IPS DF 19.7 (cell line): ENCODE data around the gene CDIP1.

Source experiments
- DNase-seq: peaks from one replicate; pipeline ENCODE4 v3.0.0-alpha.2; 2013; ENCODE audit warnings: low read depth, low spot score

The CDIP1 gene

DNA sequence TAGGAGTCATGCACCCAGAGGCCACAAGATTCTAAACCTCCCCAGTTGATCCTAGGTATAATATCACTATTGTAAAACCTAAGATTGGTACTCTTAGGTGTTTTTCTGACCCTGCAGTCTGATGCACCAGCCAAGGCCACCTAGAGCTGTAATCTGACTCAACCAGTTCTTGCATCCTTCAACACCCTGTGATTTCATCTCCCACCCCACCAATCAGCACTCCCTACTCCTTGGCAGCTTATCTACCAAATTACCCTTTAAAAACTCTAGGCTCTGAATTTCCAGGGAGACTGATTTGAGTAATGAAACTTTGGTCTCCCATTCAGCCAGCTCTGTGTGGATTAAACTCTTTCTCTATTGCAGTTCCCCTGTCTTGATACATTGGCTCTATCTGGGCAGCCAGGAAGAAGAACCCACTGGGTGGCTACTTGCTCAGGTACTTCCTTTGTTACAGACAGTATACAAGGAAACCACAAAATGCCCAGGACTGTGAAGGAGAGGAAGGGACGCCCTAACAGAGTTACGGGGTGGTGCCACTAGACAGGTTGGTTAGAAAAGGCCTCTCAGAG lies 1.2 kb upstream of the CDIP1 start:
- DNase-seq, result no peak

DNA sequence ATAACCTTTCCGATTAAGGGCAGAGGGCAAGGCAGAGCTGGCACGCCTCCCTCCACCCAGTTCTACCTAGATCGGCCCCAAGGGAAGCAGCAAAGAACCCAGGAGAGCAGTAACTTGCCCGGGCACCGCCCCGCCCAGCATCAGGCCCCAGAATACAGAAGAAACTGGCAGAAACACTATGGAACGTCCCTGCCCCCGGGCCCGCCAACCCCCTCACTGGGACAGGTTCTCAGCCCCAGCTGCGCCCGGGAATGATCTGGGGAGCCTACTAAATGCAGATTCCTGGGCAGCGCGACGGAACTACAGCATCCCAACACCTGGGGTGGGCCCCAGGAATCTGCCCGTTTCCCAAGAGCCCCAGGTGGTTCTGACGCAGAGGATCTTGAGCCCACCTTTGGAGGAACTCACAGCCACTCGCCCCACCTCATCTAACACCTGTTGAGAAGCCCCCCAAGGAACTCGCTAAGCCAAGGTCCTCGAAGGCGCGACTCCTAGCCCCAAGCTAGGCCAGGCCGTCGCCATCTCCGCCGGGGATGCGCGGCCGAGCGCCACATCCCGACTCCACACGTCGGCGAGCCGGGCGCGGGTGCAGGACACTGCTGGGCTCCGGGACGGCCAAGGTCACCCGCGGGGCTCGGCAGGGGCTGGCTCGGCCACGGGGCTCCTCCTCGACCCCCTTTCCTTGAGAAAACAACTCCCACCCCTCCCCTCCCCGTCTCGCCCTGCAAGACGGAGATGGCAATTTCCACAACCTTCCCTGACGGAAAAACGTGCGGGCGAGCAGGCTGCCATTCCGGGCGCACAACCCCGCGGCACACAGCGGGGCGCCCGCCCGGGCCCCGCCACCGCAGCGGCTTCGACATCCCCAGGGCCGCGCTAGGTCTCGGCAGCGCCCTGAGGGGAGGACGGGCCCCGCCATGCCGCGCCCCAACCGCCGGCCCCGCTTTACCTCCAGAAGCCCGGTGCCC lies 913 bp downstream of the CDIP1 start:
- peak; percentile 48 for DNase-seq

DNA sequence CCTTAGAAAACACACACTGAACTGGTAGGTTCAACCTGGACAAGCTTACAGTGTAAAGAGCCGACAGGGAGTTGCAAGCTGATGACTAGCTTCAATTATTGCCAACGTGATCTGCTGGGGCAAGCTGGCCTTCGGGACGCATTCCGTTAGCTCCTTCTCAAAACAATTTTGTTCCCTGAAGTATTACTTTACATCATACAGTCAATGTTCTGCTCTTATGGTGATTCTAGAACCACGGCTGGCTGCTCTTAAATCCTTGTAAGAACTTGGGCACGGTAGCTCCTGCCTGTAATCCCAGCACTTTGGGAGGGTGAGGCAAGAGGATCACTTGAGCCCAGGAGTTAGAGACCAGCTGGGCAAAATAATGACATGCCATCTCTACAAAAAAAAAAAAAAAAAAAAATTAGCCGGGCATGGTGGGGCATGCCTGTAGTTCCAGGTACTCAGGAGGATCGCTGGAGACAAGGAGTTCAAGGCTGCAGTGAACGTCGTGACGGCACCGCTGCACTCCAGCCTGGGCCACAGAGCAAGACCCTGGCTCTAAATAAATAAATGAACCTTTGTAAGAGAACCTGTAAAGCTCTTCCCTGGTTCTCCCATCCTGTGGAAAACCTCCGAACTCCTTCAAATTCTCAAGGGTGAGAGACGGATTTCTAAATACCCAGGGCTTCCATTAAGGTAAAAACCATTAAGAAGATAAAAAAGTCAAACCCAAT lies 2.0 kb downstream of the CDIP1 start:
- no peak for DNase-seq

DNA sequence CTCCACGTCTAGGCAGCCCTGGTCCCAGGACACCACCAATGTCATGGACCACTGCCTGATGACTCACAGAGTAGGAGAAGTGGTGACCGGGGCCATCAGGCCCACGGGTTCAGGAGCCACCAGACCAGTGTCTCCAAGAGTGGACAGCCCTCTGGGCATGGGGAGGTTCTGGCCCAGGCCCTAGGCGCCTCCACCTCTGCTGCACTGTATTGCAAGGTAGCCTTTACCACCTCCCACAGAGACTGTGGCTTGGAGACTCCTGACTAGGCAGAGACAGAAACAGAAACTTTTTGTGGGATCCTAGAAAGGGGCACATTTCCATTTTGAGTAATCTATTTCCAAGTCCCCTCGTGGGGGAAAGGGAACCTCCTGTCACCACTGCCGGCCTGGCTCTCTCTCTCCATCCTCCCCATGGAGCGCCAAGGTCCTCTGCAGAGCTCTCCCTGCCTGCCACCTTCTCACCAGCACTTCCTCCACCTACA lies 2.9 kb downstream of the CDIP1 start:
- no peak for DNase-seq

DNA sequence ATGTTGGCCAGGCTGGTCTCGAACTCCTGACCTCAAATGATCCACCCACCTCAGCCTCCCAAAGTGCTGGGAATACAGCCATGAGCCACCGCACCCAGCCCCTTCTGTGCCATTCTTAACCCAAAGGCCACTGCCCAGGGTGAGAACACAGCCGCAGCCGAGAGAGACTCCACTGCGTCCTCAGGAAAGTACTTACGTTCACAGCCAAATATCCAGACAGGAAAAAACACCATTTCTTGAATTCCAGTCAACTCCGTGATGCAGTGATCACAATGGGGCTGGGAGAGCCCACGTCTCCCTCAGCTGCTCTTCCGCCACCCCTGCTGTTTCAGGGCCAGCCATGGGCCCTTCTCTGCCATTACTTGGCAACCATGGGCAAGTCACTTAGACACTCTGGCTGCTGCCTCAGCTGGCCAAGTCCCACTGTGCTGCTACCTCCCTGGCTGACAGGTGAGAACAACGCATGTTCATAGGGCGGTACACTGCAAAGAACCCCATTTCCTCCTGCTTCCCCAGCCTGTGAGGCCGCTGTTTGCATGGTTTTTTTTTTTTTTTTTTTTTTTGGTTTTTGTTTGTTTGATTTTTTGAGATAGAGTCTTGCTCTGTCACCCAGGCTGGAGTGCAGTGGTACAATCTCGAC lies 4.3 kb downstream of the CDIP1 start:
- DNase-seq, result no peak

DNA sequence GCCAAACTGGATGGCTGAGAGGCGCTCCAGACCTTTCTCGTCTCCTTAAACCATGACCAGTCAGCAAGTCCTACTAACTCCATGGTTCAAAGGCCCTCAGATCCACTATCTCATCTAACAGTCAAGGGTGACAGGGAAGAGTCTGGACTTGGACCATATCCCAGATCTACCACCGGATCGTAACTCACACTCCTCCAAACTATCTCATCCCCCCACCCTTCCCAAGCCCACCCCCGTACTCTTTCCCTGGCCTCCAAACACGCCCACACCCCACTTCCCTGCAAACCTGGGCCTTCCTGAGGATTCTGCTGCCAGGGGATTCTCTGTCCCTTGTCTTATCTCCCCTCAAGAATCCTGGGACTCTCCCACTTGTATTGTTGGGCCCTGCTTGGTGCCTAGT lies 5.1 kb downstream of the CDIP1 start:
- no peak for DNase-seq

DNA sequence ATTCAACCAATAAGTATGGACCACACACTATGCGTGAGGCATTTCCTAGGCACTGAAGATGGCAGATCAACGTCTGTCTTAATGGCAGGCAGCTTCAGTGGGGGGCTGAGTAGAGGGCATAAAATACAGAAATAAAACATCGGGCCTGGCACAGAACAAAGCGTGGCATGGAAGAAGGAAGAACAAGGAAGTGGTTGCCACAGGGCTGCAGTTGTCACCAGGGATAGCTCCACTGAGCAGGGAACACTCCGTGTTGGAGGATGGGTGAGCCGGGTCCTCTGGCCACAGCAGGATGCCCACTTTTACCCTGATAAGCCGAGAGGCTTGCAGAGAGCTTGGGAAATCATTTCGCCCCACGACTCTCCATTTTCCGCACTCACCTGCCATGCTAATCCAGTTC lies 6.3 kb downstream of the CDIP1 start:
- no peak for DNase-seq

DNA sequence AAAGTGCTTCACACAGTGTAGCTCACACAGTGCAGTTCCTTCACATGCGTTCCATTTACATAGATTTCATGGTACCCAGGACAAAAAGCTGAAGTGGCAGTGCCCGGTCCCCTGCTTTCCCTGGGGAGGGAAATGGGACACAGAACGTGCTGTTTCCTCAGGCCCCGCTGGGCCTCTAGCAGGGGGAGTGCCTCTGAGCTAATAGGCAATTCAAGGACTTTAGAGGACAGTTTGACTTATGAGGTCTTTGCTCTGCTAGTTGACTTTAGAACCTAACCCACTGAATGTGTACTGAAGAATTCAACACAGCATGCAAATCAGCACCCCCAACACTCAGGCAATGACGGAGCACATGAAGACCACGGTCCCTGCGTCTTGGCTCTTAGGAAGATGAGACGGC lies 6.8 kb downstream of the CDIP1 start:
- DNase-seq, result no peak

DNA sequence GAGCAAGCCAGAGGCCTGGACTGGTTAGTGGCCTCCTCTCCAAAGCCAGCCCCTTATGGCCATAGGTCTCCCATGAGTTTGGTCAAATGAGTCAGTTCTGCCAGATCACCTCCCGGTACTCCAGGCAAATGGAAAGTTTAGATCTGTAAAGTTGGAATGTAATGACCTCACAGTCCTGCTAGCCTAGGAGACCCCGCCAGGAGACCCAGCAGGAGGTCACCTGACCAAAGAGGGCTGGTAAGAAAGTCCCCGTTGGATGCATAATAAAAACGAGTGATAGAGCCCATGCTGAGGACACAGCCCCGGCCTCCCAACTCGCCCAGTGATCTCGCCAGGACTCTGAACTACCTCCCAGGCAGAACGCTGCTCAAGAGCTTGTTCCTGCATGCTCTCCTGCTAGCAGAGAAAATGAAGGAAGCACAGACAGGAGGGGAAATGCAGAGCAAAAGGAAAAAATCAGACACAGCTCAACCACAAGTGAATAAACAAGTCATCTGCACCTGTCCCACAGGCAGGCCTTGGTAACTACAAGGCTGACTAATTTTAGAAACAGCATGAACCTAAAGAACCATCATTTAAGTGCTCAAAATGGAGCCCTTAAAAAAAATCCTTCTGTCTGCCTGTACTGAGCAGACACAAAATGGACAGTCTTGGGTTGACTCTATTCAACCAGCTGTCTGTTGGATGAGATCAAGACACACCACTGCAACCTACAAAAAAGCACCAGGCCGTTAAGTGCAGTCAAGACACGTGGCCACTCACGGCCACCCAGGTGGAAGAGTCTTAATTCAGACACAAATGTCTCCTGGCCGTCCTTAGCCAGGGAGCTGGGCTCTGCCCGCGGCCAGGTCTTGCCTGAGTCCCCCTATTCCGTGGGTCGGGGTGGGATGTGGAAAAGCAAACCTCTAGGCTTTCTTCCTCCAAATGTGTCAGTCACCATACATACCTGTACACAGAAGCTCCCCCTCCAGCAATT lies 9.2 kb downstream of the CDIP1 start:
- peak; percentile 80 for DNase-seq

DNA sequence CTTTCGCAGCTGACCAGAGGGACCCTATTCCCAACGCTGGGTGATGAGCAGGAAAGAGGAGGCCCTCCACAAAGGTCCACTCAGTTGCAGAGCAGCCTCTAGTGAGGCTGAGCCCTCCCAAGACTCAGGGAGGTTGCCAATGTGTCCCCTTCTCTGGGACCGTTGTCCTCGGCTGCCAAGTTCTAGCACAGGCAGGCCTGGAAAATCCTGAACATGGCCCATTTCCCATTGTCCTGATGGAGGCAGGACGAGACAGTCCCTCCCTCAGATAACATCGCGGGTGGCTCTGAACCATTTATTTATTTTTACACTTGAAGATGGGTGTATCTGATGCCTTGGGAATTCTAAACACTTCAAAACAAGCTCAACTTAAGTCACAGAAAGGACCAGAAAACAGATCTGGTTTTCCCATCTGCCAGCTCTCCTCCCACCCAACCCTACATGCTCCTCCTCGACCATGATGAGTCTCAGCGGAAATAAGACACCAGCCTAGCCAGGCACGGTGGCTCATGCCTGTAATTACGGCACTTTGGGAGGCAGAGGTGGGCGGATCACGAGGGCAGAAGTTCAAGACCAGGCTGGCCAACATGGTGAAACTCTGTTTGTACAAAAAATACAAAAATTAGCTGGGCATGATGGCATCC lies 12.8 kb downstream of the CDIP1 start:
- DNase-seq, result no peak

DNA sequence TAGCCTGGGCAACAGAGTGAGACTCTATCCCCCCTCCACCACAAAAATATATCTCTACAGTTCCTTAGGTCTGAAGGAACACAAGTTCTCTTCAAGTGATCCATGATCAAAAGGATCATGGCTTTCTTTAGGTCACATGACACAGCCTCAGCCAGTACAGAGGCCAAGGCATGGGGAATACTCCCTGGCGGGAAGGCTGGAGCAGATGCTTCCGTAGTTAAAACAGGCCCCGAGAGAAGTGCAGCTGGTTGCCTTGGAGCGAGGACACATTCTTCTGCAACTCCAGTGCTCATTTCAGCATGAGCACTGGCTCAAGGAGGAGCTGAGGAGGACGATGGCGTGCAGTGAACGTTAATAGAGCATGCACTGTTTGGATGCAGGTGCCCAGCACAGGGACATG lies 13.5 kb downstream of the CDIP1 start:
- DNase-seq, result no peak

DNA sequence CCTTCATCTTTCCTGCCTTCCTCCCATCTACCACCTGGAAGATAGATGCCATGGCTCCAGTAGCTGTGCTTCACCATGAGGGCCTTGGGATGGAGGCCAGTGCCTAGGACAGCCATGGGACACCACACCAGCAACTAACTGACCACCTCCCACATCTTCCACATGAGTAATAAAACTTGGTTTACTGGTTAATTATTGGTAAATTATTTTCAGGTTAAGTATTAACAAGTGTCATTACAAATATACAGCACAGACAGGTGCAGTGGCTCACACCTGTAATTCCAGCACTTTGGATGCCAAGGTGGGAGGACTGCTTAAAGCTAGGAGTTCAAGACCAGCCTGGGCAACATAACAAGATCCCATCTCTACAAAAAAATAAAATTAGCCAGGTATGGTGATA lies 14.0 kb downstream of the CDIP1 start:
- DNase-seq, result no peak

DNA sequence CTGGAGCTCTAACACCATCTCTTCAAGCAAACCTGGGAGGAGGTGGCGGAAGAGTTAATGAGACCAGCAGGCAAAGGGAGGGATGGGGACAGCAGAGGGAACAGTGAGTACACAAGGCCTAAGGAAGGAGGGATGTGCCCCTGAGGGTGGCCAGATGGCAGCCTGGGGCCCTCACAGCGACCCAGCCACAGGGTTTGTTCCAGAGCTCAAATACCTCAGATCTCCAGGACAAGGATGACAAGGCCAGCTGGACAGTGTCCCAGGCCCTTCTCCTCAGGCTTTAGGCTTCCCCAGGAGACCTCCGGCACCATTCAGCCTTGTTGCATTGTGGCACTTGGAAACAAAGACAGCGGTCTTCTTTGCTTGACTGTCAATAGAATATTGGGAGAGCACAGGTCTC lies 14.9 kb downstream of the CDIP1 start:
- DNase-seq, result no peak

DNA sequence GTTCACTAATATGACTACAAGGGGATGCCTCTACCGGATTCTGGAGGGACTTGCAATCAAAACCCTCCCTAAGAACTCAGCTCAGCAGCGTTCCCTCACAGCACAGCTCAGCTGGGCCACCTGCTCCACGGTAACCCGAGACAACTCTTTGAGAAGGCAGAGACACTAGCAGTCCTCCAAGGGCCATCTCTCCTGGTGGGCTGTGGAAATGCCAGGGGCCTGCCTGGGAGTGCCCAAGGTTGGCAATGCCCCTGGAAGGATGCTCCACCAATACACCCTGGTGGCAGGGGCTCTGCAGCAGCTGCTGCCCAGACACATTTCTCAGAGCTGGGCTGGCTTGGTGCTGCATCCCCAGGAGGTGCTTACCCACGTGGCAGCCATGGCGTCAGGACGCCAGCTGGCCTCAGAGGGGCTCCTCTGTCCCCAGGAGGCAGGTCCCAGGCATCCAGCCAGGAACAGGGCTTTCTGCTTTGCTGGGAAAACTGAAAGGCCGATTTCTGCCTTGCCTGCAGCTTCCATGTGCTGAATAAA lies 16.5 kb downstream of the CDIP1 start:
- DNase-seq, result no peak

DNA sequence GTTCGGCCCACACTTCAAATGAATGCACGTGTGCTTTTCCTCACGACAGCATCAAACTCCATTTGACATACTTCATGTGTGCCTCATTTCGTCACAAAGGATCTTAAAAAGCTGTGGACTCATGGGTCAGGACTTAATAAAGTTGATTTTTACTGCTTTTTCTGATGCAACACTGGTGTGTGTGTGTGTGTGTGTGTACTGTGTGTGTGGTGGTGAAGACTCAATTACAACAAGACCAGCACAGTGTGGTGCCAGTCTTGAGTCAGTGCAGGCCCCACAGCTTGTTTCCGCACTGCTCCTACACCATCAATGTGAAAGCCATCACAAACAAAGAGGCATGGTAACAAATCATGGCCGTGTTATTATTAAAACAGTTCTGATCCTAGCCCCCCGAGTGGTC lies 17.7 kb downstream of the CDIP1 start:
- no peak for DNase-seq

DNA sequence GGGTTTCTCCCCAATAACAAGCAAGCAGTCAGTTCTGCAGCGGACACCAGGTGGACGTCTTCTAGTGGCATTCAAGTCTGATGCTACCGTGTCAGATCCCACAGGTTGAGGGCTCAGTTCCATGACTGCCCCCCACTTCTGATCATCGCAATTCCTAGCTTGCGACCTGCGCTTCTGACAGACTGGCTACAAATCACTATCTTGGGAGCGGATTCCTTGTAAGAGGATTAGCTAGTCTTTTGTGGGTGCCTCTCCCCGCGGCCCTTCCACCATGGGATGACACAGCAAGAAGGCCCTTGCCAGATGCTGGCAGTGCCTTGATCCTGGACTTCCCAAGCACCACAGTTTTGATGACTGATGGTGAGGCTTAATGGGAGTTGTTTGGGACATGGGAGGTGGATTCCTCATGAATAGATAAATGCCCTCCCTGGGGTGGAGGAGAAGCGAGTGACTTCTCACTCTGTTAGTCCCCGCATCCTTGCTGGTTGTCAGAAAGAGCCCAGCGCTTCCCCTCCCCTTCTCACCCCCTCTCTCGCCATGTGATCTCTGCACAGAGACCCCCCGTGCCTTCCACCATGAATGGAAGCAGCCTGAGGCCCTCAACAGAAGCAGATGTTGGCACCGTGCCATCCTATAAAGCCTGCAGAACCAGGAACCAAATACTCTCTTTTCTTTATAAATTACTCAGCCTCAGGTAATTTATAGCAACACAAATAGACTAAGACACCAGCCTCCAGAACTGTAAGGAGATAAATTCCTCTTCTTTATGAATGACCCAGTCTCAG lies 19.1 kb downstream of the CDIP1 start:
- DNase-seq, result no peak

DNA sequence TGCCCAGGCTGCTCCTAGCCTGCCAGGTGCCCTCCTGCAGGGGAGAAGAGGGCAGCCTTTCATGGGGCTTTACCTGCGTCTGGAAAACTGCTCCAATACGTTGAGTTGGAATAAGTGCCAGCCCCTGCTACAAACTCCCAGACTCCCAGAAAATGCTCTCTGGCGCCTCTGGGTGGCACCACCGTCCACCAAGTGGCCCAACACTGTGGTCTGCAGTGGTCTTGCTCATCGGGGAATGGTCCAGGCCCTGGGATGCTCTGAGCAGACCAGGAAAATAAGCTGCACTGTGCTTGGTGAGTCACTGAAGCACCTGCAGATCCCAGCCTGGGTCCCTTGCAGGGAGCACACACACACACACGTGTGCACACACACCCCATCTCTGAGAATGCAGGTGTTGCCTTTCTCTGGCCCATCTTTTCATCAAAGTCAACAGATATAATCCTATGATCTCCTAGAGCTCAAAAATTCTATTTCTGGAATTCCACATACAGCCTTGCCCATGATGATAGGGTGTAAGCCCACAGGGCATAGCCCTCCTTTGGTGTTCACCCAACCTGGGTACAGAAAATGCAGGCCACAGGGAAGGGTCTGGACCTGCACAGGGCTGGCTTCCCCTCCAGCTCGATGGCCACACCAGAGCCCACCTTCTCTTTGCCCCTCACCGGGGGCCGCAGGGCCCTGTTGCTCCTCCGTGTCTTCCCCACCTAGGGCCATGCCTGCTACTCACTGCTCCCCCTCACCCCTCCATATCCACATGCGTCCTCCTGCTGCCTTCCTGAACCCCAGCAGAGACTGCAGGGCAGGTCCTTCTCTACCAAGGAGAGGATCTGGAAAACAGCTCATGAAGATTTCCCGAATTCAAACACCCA lies 20.5 kb downstream of the CDIP1 start:
- no peak for DNase-seq

DNA sequence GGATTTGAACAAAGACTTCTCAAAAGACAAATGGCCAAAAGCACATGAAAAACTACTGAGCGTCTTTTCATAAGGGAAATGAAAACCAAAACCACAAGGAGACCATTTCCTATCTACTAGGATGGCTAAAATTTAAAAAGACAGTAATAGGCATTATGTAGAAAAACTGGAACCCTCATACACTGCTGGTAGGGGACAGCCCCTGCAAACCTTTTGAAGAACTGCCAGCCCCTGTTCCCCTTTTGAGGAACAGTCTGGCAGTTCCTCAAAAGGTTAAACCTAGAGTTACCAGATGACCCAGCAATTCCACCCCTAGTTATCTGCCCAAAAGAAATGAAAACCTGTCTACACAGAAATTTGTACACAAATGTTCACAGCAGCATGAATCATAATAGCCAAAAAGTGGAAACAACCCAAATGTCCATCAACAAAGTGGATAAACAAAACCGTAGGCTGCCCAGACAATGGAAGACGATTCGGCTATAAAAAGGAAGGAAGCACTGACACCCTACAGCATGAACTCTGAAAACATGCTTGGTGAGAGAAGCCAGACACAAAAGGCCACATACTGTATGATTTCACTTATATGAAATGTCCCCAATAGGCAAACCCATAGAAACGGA lies 22.9 kb downstream of the CDIP1 start:
- no peak for DNase-seq
